Stomach (tissue), 9 donors: Measurements from ENCODE around the gene ARHGAP26. TPM values are rescaled to one million over a fixed set of nuclear protein-coding genes. Genes with fewer than 3 reads are reported as not detected.

Experiments used
- DNase-seq, 2 donors: peaks; one replicate each; pipeline versions ENCODE4 v3.0.0 to v3.0.0-alpha.2; 2013 to 2019
- H3K27ac ChIP-seq, 5 donors: fragments of 200-600 bp in 4 of 5; sonication (generic) in 4 of 5; one replicate each; pipeline ENCODE4 v1.5.1; 2013 to 2019; ENCODE audit warnings: mild to moderate bottlenecking in 1 of 5, moderate library complexity in 1 of 5
- H3K27me3 ChIP-seq, 3 donors: fragments of 200-600 bp; sonication (generic); one replicate each; pipeline ENCODE4 v1.5.1; 2017 to 2019; ENCODE audit warnings: mixed run types in 1 of 3
- H3K36me3 ChIP-seq, 4 donors: fragments of 200-600 bp; sonication (generic); 1 replicate in 3 of 4; 2 replicates in 1 of 4; pipeline ENCODE4 v1.5.1; 2016 to 2019
- H3K4me1 ChIP-seq, 4 donors: fragments of 200-600 bp; sonication (generic); one replicate each; pipeline ENCODE4 v1.5.1; 2016 to 2019
- H3K4me3 ChIP-seq, 4 donors: fragments of 200-600 bp; sonication (generic) in 3 of 4; one replicate each; pipeline ENCODE4 v1.5.1; 2016 to 2019; ENCODE audit warnings: mild to moderate bottlenecking in 1 of 4
- H3K9me3 ChIP-seq, 4 donors: fragments of 200-600 bp; sonication (generic); one replicate each; pipeline ENCODE4 v1.5.1; 2016 to 2019
- EP300 ChIP-seq: sonication (generic); formaldehyde crosslinking; IDR thresholded peaks from one replicate; pipeline ENCODE4 v1.6.1; 2017; ENCODE audit warnings: antibody characterized with exemption
- POLR2A ChIP-seq, 4 donors: fragments of 450-650 bp; IDR thresholded peaks; one replicate each; pipeline ENCODE4 v1.6.1; 2016; ENCODE audit warnings: antibody characterized with exemption in 4 of 4, control low read depth in 2 of 4, mild to moderate bottlenecking in 1 of 4, moderate library complexity in 1 of 4
- POLR2AphosphoS5 ChIP-seq, 3 donors: sonication (generic); formaldehyde crosslinking; IDR thresholded peaks; one replicate each; pipeline ENCODE4 v1.6.1; 2016; ENCODE audit warnings: antibody characterized with exemption in 3 of 3
- WGBS, 5 donors: extraction: QIAGEN DNeasy Blood & Tissue Kit in 3 of 5; methylation state at CpG; one replicate each; pipeline versions ENCODE4 v1.1.5 to v1.1.7; 2013 to 2018; 5-methylcytosine and 5-hydroxymethylcytosine counted together
- intact Hi-C: fragments of 100-400 bp; cut with DNase I; formaldehyde crosslinking; loops from one replicate; pipeline ENCODE4 v1.15.1; 2023; ENCODE audit warnings: low total_unique reads
- polyA plus RNA-seq, 3 donors: library from polyadenylated mRNA; stranded (reverse); fragments of 200-250 nt; gene quantifications; one replicate each; pipeline ENCODE4 v1.2.3, GENCODE V29; 2013
- total RNA-seq, 5 donors: library from RNA; depleted of rRNA; stranded (reverse); fragments of >200 nt; gene quantifications; one replicate each; pipeline versions ENCODE4 v1.1.0 to v1.2.3, GENCODE V29; 2014 to 2016
- TF ChIP-seq, protein P1 (sequence below), 7 experiments: fragments of 450-650 bp in 4 of 7; fragments of 200-600 bp in 3 of 7; sonication (generic) in 3 of 7; IDR thresholded peaks; one replicate each; pipeline ENCODE4 v1.5.1; 2016 to 2019; ENCODE audit warnings: antibody characterized with exemption in 7 of 7, control low read depth in 2 of 7, mild to moderate bottlenecking in 1 of 7
- donor health status: healthy with polysubstance abuse.
- donor health status: Bipolar disorder and iron deficiency.
- donor health status: healthy.

ARHGAP26 gene
- total and polyA plus RNA-seq, 8 donors, result 4.0 to 115 (median 34.1) TPM

DNA sequence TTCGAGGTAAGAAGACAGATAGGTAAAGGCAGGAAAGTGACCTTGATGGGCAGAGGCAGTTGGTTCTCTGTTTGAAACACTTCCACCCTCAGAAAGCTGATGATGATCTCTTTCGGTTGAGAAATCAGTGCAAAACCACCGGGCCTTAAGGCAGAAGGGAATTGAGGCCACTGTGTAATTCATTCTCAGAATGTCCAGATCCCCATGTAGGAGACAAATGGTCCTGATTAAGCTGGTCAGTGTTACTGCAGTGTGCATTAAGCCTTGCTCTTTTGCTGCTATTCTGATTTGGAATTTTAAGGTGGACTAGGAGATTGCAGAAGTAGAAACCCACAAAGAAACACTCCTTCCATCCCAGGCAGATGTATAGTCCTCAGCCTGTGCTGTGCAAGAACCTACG lies 255.2 kb downstream of the ARHGAP26 start:
- WGBS, 5 donors, result 66 to 84% (median 78%) methylated on average over 4 of the region's 4 CpGs
- intact Hi-C loops, result no loop called here
- H3K36me3 ChIP-seq, result peaks cover 0 to under 1% (median 0%) of the 10 kb centered on the region in 4 donors

DNA sequence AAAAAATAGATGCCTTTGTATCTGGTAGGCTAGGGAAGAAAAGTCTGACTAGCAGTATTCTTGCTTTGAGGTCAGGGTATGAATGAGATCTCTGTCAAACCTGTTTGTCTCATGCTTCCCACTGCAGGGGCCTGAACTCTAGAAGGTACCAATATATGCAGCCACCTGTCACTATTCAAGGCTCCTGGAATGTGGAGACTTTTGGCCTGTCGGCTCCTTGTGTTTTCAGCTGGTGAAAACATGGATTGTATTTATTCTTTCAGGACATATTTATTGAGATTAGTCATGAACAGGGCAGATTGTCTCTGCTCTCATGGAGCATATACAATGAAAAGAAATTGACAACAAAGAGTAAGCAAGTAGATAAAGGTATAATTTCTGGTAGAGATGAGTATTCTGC lies 255.8 kb downstream of the ARHGAP26 start:
- no peak overlapping the region for H3K4me3 ChIP-seq
- WGBS, 5 donors, result 55 to 90% (median 68%) methylated on average over 1 of the region's 1 CpG
- H3K27me3 ChIP-seq, result no peaks in the 10 kb centered on the region
- TF ChIP-seq, protein P1, sequence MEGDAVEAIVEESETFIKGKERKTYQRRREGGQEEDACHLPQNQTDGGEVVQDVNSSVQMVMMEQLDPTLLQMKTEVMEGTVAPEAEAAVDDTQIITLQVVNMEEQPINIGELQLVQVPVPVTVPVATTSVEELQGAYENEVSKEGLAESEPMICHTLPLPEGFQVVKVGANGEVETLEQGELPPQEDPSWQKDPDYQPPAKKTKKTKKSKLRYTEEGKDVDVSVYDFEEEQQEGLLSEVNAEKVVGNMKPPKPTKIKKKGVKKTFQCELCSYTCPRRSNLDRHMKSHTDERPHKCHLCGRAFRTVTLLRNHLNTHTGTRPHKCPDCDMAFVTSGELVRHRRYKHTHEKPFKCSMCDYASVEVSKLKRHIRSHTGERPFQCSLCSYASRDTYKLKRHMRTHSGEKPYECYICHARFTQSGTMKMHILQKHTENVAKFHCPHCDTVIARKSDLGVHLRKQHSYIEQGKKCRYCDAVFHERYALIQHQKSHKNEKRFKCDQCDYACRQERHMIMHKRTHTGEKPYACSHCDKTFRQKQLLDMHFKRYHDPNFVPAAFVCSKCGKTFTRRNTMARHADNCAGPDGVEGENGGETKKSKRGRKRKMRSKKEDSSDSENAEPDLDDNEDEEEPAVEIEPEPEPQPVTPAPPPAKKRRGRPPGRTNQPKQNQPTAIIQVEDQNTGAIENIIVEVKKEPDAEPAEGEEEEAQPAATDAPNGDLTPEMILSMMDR (IDR thresholded peaks at IDR 0.05), result no peak
- no peak for TF ChIP-seq POLR2A (IDR thresholded peaks at IDR 0.05)
- TF ChIP-seq EP300, result no peak
- no peak for TF ChIP-seq POLR2AphosphoS5 (IDR thresholded peaks at IDR 0.05)
- no peaks in the 10 kb centered on the region for H3K36me3 ChIP-seq
- DNase-seq, result no peak
- H3K9me3 ChIP-seq, result no peaks in the 10 kb centered on the region
- H3K4me1 ChIP-seq, result peaks cover 10 to 23% (median 17%) of the 10 kb centered on the region in 4 donors
- intact Hi-C loops, result no loop called here
- H3K27ac ChIP-seq, result no peak overlapping the region

More for the DNA sequence above, 255.2 kb downstream of the ARHGAP26 start:
- no peaks in the 10 kb centered on the region for H3K9me3 ChIP-seq
- TF ChIP-seq EP300 (no peak), POLR2A (IDR thresholded peaks at IDR 0.05) (no peak), POLR2AphosphoS5 (IDR thresholded peaks at IDR 0.05) (no peak)
- TF ChIP-seq, protein P1 (IDR thresholded peaks at IDR 0.05), result no peak
- H3K4me1 ChIP-seq, result peaks cover 10 to 23% (median 17%) of the 10 kb centered on the region in 4 donors
- H3K4me3 ChIP-seq, result no peak overlapping the region
- H3K27me3 ChIP-seq, result no peaks in the 10 kb centered on the region
- H3K27ac ChIP-seq, result no peak overlapping the region
- no peak for DNase-seq

DNA sequence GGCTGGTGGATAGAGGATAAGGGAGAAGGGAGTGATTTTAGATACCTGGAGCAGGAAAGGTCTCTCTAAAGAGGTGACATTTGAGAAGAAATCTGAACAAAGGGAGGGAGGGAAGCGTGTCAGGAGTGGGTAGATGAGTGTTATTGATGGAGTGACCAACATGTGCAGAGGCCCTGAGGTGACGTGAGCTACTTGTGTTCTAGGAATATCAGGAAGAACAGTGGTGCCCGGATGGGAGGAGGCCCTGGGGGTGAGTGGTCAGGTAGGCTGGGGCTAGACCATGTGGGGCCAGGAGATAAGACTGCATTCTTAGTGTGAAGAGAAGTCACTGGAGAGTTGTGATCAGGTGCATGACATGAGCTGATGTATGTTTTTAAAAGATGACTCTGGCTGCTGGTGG lies 256.2 kb downstream of the ARHGAP26 start:
- no peak overlapping the region for H3K27ac ChIP-seq
- intact Hi-C loops, result no loop called here
- H3K27me3 ChIP-seq, result no peaks in the 10 kb centered on the region
- peaks cover 10 to 23% (median 17%) of the 10 kb centered on the region in 4 donors for H3K4me1 ChIP-seq
- TF ChIP-seq POLR2A (IDR thresholded peaks at IDR 0.05) (no peak), POLR2AphosphoS5 (IDR thresholded peaks at IDR 0.05) (no peak), EP300 (no peak)
- TF ChIP-seq, protein P1 (IDR thresholded peaks at IDR 0.05), result no peak
- no peaks in the 10 kb centered on the region for H3K9me3 ChIP-seq
- H3K4me3 ChIP-seq, result no peak overlapping the region
- no peaks in the 10 kb centered on the region for H3K36me3 ChIP-seq
- no peak for DNase-seq
- 94 to 100% (median 96%) methylated on average over 3 of the region's 3 CpGs for WGBS, 5 donors

DNA sequence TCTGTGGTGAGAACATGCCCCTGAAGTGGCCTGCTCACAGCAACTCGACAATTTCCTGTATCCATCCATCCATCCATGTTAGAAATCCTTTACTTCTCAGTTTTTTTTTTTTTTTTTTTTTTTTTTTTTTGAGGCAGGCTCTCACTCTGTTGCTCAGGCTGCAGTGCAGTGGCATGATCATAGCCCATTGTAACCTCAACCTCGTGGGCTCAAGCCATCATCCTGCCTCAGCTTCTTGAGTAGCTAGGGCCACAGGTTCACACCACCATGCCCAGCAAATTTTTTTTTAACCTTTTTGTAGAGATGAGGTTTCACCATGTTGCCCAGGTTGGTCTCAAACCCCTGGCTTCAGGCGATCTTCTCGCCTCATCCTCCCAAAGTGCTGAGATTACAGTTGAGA lies 259.1 kb downstream of the ARHGAP26 start:
- intact Hi-C loops, result no loop called here
- H3K4me1 ChIP-seq, result peaks cover 0 to 25% (median 13%) of the 10 kb centered on the region in 4 donors
- 87 to 97% (median 90%) methylated on average over 4 of the region's 4 CpGs for WGBS, 5 donors
- DNase-seq, result no peak
- no peaks in the 10 kb centered on the region for H3K36me3 ChIP-seq
- no peak overlapping the region for H3K27ac ChIP-seq
- H3K27me3 ChIP-seq, result no peaks in the 10 kb centered on the region
- H3K4me3 ChIP-seq, result no peak overlapping the region
- no peak for TF ChIP-seq EP300
- no peak for TF ChIP-seq POLR2A (IDR thresholded peaks at IDR 0.05)
- no peak for TF ChIP-seq POLR2AphosphoS5 (IDR thresholded peaks at IDR 0.05)
- TF ChIP-seq, protein P1 (IDR thresholded peaks at IDR 0.05), result no peak
- no peaks in the 10 kb centered on the region for H3K9me3 ChIP-seq
